Measurements from ENCODE around the gene BMPR1B.

The BMPR1B gene

GRCh38 chr4:94728056-94728766 is 29.5 kb upstream of the BMPR1B start:
- TF ChIP-seq TAF1 (IDR thresholded peaks at IDR 0.05; ENCODE audit: borderline replicate concordance, insufficient read depth, low read length) (no peak), FOXP2 (optimal IDR thresholded peaks at IDR 0.05; ENCODE audit: borderline replicate concordance, extremely low read depth, extremely low read length, insufficient read depth) (no peak), SIN3A (IDR thresholded peaks at IDR 0.05; ENCODE audit: borderline replicate concordance, insufficient read depth, low read length) (no peak), REST (IDR thresholded peaks at IDR 0.05; ENCODE audit: insufficient read depth in 1 of 2, low read depth in 2 of 2, low read length in 2 of 2) (no peak), POLR2AphosphoS5 (IDR thresholded peaks at IDR 0.05; ENCODE audit: low read depth, low read length) (no peak)

GRCh38 chr4:94732358-94732698 is 25.4 kb upstream of the BMPR1B start:
- no peak for TF ChIP-seq FOXP2 (optimal IDR thresholded peaks at IDR 0.05; ENCODE audit: borderline replicate concordance, extremely low read depth, extremely low read length, insufficient read depth)

- no peak for TF ChIP-seq REST (IDR thresholded peaks at IDR 0.05; ENCODE audit: insufficient read depth in 1 of 2, low read depth in 2 of 2, low read length in 2 of 2)
- TF ChIP-seq TAF1 (IDR thresholded peaks at IDR 0.05; ENCODE audit: borderline replicate concordance, insufficient read depth, low read length): no peak
These were observed 18.0 kb upstream of the BMPR1B start for GRCh38 chr4:94739741-94740140.

- TF ChIP-seq TAF1 (IDR thresholded peaks at IDR 0.05; ENCODE audit: borderline replicate concordance, insufficient read depth, low read length) (no peak), FOXP2 (optimal IDR thresholded peaks at IDR 0.05; ENCODE audit: borderline replicate concordance, extremely low read depth, extremely low read length, insufficient read depth) (no peak), SIN3A (IDR thresholded peaks at IDR 0.05; ENCODE audit: borderline replicate concordance, insufficient read depth, low read length) (no peak), REST (IDR thresholded peaks at IDR 0.05; ENCODE audit: insufficient read depth in 1 of 2, low read depth in 2 of 2, low read length in 2 of 2) (no peak), POLR2AphosphoS5 (IDR thresholded peaks at IDR 0.05; ENCODE audit: low read depth, low read length) (no peak)
These were observed 16.5 kb upstream of the BMPR1B start for GRCh38 chr4:94741304-94741703.

- TF ChIP-seq FOXP2 (optimal IDR thresholded peaks at IDR 0.05; ENCODE audit: borderline replicate concordance, extremely low read depth, extremely low read length, insufficient read depth): no peak
- TF ChIP-seq POLR2AphosphoS5 (IDR thresholded peaks at IDR 0.05; ENCODE audit: low read depth, low read length): no peak
- TF ChIP-seq REST (IDR thresholded peaks at IDR 0.05; ENCODE audit: insufficient read depth in 1 of 2, low read depth in 2 of 2, low read length in 2 of 2): no peak
- no peak for TF ChIP-seq TAF1 (IDR thresholded peaks at IDR 0.05; ENCODE audit: borderline replicate concordance, insufficient read depth, low read length)
- no peak for TF ChIP-seq SIN3A (IDR thresholded peaks at IDR 0.05; ENCODE audit: borderline replicate concordance, insufficient read depth, low read length)
These were observed 13.9 kb upstream of the BMPR1B start for GRCh38 chr4:94743838-94744237.

Measured in PFSK-1 (cell line).